HepG2 (cell line): ENCODE results near the gene FAM89B. TPM values are rescaled to one million over a fixed set of nuclear protein-coding genes. Genes with fewer than 3 reads are reported as not detected.

ENCODE experiments used
- HOXA3 ChIP-seq: sonication (generic); formaldehyde crosslinking; IDR thresholded peaks from 2 replicates; pipeline ENCODE4 v1.5.0; 2020; ENCODE audit warnings: missing genetic modification reagents
- IRF2 ChIP-seq: IDR thresholded peaks from 2 replicates; pipeline ENCODE4 v1.6.1; 2018; ENCODE audit warnings: missing genetic modification reagents, missing compliant biosample characterization
- KAT8 ChIP-seq: IDR thresholded peaks from 2 replicates; pipeline ENCODE4 v1.6.1; 2016; ENCODE audit warnings: missing genetic modification reagents, missing compliant biosample characterization
- MAFG ChIP-seq: sonication (generic); formaldehyde crosslinking; IDR thresholded peaks from 2 replicates; pipeline ENCODE4 v1.5.1; 2020; ENCODE audit warnings: mild to moderate bottlenecking, missing genetic modification reagents
- MAZ ChIP-seq, 2 experiments: sonication (generic) in 1 of 2; formaldehyde crosslinking in 1 of 2; IDR thresholded peaks; 2 replicates each; pipeline versions ENCODE4 v1.5.0 to v1.6.1; 2012 to 2020; ENCODE audit warnings: low read depth in 2 of 2, mild to moderate bottlenecking in 2 of 2, borderline replicate concordance in 1 of 2, improper control_type of control experiment in 1 of 2, low read length in 1 of 2, missing genetic modification reagents in 1 of 2, moderate library complexity in 1 of 2
- NR2F6 ChIP-seq, 2 experiments: IDR thresholded peaks; 2 replicates each; pipeline ENCODE4 v1.6.1; 2016; ENCODE audit warnings: antibody characterized with exemption in 1 of 2, mild to moderate bottlenecking in 1 of 2
- RBFOX2 ChIP-seq: fragments of 200-400 bp; formaldehyde crosslinking; IDR thresholded peaks from 2 replicates; pipeline ENCODE4 v1.6.1; 2017; ENCODE audit warnings: low read depth, mild to moderate bottlenecking, low read length
- YY1 ChIP-seq: IDR thresholded peaks from 2 replicates; pipeline ENCODE4 v1.6.1; 2011; ENCODE audit warnings: low read length, low read depth, moderate library complexity, mild to moderate bottlenecking; ENCODE audit not compliant: insufficient read depth, insufficient replicate concordance
- ZNF224 ChIP-seq: sonication (generic); formaldehyde crosslinking; IDR thresholded peaks from 2 replicates; pipeline ENCODE4 v1.5.0; 2020; ENCODE audit warnings: mild to moderate bottlenecking, missing genetic modification reagents
- ZNF749 ChIP-seq: sonication (generic); formaldehyde crosslinking; IDR thresholded peaks from 2 replicates; pipeline ENCODE4 v1.8.0; 2022; ENCODE audit warnings: mild to moderate bottlenecking, missing genetic modification reagents, moderate library complexity, borderline replicate concordance
- ZNF766 ChIP-seq: sonication (generic); formaldehyde crosslinking; IDR thresholded peaks from 2 replicates; pipeline ENCODE4 v1.5.0; 2020; ENCODE audit warnings: missing genetic modification reagents, borderline replicate concordance
- polyA plus RNA-seq, 8 experiments: library from polyadenylated mRNA; depleted of rRNA in 3 of 8; stranded (reverse) in 7 of 8; unstranded in 1 of 8; fragments of >200 nt; fragmentation: Illumina TruSeq in 4 of 8; extraction: Trizol in 4 of 8; gene quantifications; 2 replicates each; pipeline versions ENCODE4 v1.2.1 to v1.2.3, GENCODE V29; 2011 to 2016; ENCODE audit warnings: low read depth in 4 of 8, missing spikeins in 1 of 8, mixed read lengths in 1 of 8; ENCODE audit not compliant: insufficient read depth in 1 of 8
- total RNA-seq, 5 experiments: library from RNA; depleted of rRNA; stranded (reverse); fragments of >200 nt; fragmentation: Illumina TruSeq; extraction: Trizol; gene quantifications; 2 replicates each; pipeline ENCODE4 v1.2.3, GENCODE V29; 2016; ENCODE audit warnings: low read depth in 1 of 5
- TF ChIP-seq, protein P1 (sequence below): sonication (generic); formaldehyde crosslinking; IDR thresholded peaks from 2 replicates; pipeline ENCODE4 v1.5.0; 2020; ENCODE audit warnings: missing genetic modification reagents
- TF ChIP-seq, protein P2 (sequence below): sonication (generic); formaldehyde crosslinking; IDR thresholded peaks from 2 replicates; pipeline ENCODE4 v1.4.0; 2020; ENCODE audit warnings: missing genetic modification reagents, borderline replicate concordance
- TF ChIP-seq, protein P3 (sequence below): sonication (generic); formaldehyde crosslinking; IDR thresholded peaks from 2 replicates; pipeline ENCODE4 v1.5.0; 2020; ENCODE audit warnings: mild to moderate bottlenecking, missing genetic modification reagents, borderline replicate concordance
- TF ChIP-seq, protein P4 (sequence below): sonication (generic); formaldehyde crosslinking; IDR thresholded peaks from 2 replicates; pipeline ENCODE4 v1.4.0; 2020; ENCODE audit warnings: missing genetic modification reagents

FAM89B gene
- total and polyA plus RNA-seq, 2 of the 13 experiments (the other 11 are each of a cell fraction or from before 2014, with no cell fraction given), result 5.7 to 8.0 TPM

DNA sequence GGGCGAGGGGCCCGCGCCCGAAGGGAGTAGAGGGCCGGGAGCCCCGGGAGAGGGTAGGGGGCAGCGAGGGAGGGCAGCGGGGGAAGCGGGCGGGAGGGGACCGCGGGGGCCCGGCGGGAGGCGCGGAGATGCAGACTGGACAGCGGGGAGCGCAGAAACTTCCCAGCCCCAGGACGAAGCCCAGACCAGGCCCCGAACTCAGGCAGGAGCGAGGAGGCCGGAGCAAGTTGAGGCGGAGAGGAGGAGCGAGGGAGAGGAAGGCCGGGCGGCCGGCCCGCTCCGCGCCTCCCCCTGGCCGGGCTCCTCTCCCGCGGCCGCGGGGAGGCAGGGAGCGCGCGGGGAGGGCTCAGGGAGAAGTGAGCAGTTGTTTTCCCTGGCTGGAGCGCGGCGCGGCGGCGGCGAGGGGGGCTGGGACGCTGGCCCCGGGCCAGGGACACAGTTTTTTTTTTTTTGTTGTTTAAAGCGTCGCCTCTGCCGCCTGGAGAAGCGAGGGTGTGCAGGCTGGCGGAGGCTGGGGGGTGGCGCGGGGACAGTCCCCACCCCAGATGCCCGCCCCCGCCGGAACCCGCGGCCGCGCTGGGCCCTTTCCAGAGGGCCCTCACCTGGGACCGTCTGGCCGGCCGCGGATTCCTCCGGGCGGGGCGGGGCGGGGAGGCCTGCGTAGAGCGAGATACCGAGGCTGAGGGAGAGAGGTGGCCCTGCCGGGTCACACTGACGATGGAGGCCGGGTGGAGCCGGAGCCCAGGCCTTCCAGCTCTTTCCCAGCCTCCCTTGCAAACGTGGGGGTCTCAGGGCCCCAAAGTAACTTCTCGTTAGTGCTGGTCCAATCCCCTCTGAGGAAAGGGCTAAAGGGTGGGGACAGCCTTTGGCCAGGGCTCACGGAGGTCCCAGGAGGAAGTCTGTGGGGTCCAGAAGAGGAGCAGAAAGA is 14.1 kb upstream of the FAM89B start, which contains the start of gene LTBP3 (continued):
- TF ChIP-seq RBFOX2, result peak; percentile 76
- no peak for TF ChIP-seq IRF2 (CRISPR knock-in tag)
- no peak for TF ChIP-seq ZNF749 (CRISPR knock-in tag)
- TF ChIP-seq KAT8, result 0 out of 2 replicates have a peak, but pooled peaks have one; percentile 20
- no peak for TF ChIP-seq MAFG (CRISPR knock-in tag)
- TF ChIP-seq, protein P1, sequence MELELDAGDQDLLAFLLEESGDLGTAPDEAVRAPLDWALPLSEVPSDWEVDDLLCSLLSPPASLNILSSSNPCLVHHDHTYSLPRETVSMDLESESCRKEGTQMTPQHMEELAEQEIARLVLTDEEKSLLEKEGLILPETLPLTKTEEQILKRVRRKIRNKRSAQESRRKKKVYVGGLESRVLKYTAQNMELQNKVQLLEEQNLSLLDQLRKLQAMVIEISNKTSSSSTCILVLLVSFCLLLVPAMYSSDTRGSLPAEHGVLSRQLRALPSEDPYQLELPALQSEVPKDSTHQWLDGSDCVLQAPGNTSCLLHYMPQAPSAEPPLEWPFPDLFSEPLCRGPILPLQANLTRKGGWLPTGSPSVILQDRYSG (CRISPR knock-in tag), result 0 out of 2 replicates have a peak, but pooled peaks have one; percentile 28
- TF ChIP-seq, protein P2, sequence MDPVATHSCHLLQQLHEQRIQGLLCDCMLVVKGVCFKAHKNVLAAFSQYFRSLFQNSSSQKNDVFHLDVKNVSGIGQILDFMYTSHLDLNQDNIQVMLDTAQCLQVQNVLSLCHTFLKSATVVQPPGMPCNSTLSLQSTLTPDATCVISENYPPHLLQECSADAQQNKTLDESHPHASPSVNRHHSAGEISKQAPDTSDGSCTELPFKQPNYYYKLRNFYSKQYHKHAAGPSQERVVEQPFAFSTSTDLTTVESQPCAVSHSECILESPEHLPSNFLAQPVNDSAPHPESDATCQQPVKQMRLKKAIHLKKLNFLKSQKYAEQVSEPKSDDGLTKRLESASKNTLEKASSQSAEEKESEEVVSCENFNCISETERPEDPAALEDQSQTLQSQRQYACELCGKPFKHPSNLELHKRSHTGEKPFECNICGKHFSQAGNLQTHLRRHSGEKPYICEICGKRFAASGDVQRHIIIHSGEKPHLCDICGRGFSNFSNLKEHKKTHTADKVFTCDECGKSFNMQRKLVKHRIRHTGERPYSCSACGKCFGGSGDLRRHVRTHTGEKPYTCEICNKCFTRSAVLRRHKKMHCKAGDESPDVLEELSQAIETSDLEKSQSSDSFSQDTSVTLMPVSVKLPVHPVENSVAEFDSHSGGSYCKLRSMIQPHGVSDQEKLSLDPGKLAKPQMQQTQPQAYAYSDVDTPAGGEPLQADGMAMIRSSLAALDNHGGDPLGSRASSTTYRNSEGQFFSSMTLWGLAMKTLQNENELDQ, result no peak
- TF ChIP-seq HOXA3 (CRISPR knock-in tag), result 0 out of 2 replicates have a peak, but pooled peaks have one; percentile 6
- no peak for TF ChIP-seq NR2F6 (IDR thresholded peaks at IDR 0.05)
- peak; percentile 5; the same call in 1 of the 2 replicates for TF ChIP-seq NR2F6 (CRISPR knock-in tag; IDR thresholded peaks at IDR 0.05)
- no peak for TF ChIP-seq ZNF224 (CRISPR knock-in tag)
- no peak for TF ChIP-seq ZNF766 (CRISPR knock-in tag)
- peak; percentile 84 for TF ChIP-seq MAZ (IDR thresholded peaks at IDR 0.05; ENCODE audit: borderline replicate concordance, low read depth, low read length)
- no peak for TF ChIP-seq MAZ (CRISPR knock-in tag; IDR thresholded peaks at IDR 0.05; ENCODE audit: low read depth)
- TF ChIP-seq, protein P3, sequence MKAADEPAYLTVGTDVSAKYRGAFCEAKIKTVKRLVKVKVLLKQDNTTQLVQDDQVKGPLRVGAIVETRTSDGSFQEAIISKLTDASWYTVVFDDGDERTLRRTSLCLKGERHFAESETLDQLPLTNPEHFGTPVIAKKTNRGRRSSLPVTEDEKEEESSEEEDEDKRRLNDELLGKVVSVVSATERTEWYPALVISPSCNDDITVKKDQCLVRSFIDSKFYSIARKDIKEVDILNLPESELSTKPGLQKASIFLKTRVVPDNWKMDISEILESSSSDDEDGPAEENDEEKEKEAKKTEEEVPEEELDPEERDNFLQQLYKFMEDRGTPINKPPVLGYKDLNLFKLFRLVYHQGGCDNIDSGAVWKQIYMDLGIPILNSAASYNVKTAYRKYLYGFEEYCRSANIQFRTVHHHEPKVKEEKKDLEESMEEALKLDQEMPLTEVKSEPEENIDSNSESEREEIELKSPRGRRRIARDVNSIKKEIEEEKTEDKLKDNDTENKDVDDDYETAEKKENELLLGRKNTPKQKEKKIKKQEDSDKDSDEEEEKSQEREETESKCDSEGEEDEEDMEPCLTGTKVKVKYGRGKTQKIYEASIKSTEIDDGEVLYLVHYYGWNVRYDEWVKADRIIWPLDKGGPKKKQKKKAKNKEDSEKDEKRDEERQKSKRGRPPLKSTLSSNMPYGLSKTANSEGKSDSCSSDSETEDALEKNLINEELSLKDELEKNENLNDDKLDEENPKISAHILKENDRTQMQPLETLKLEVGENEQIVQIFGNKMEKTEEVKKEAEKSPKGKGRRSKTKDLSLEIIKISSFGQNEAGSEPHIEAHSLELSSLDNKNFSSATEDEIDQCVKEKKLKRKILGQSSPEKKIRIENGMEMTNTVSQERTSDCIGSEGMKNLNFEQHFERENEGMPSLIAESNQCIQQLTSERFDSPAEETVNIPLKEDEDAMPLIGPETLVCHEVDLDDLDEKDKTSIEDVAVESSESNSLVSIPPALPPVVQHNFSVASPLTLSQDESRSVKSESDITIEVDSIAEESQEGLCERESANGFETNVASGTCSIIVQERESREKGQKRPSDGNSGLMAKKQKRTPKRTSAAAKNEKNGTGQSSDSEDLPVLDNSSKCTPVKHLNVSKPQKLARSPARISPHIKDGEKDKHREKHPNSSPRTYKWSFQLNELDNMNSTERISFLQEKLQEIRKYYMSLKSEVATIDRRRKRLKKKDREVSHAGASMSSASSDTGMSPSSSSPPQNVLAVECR (CRISPR knock-in tag), result peak; percentile 43; the same call in 1 of the 2 replicates
- TF ChIP-seq YY1, result peak; percentile 3
- TF ChIP-seq, protein P4, sequence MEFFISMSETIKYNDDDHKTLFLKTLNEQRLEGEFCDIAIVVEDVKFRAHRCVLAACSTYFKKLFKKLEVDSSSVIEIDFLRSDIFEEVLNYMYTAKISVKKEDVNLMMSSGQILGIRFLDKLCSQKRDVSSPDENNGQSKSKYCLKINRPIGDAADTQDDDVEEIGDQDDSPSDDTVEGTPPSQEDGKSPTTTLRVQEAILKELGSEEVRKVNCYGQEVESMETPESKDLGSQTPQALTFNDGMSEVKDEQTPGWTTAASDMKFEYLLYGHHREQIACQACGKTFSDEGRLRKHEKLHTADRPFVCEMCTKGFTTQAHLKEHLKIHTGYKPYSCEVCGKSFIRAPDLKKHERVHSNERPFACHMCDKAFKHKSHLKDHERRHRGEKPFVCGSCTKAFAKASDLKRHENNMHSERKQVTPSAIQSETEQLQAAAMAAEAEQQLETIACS, result peak; percentile 41; the same call in 1 of the 2 replicates
